Liver (tissue), 9 donors: Measurements from ENCODE around the gene ZNF512. TPM values are rescaled to one million over a fixed set of nuclear protein-coding genes. Genes with fewer than 3 reads are reported as not detected.

Source experiments
- DNase-seq: peaks from one replicate; pipeline ENCODE4 v3.0.0-alpha.2; 2017; ENCODE audit warnings: low spot score
- H3K27ac ChIP-seq, 2 donors: one replicate each; pipeline ENCODE4 v1.7.0; 2013; ENCODE audit warnings: inconsistent platforms in 2 of 2, low read length in 2 of 2, control low read depth in 1 of 2, low read depth in 1 of 2, mild to moderate bottlenecking in 1 of 2
- H3K27me3 ChIP-seq, 4 donors: one replicate each; pipeline versions ENCODE4 v1.6.1 to v1.7.0; 2013; ENCODE audit warnings: low read length in 3 of 4, inconsistent platforms in 1 of 4, mild to moderate bottlenecking in 1 of 4, moderate library complexity in 1 of 4; ENCODE audit not compliant: control insufficient read depth in 4 of 4, insufficient read depth in 4 of 4
- H3K36me3 ChIP-seq, 4 donors: one replicate each; pipeline versions ENCODE4 v1.6.1 to v1.7.0; 2013; ENCODE audit warnings: low read length in 3 of 4, mild to moderate bottlenecking in 3 of 4, low read depth in 1 of 4, moderate library complexity in 1 of 4; ENCODE audit not compliant: control insufficient read depth in 4 of 4, insufficient read depth in 3 of 4
- H3K4me1 ChIP-seq, 4 donors: one replicate each; pipeline versions ENCODE4 v1.6.1 to v1.7.0; 2013; ENCODE audit warnings: low read length in 3 of 4, mild to moderate bottlenecking in 3 of 4, moderate library complexity in 1 of 4; ENCODE audit not compliant: control insufficient read depth in 4 of 4, insufficient read depth in 4 of 4
- H3K4me3 ChIP-seq, 3 donors: one replicate each; pipeline versions ENCODE4 v1.6.1 to v1.7.0; 2013; ENCODE audit warnings: low read length in 3 of 3, control low read depth in 1 of 3, low read depth in 1 of 3, mild to moderate bottlenecking in 1 of 3
- H3K9ac ChIP-seq, 2 donors: one replicate each; pipeline ENCODE4 v1.7.0; 2013; ENCODE audit warnings: low read length in 2 of 2, mild to moderate bottlenecking in 2 of 2, moderate library complexity in 2 of 2, control low read depth in 1 of 2, low read depth in 1 of 2
- H3K9me3 ChIP-seq, 4 donors: one replicate each; pipeline versions ENCODE4 v1.6.1 to v1.7.0; 2013; ENCODE audit warnings: low read length in 3 of 4; ENCODE audit not compliant: control insufficient read depth in 4 of 4
- ATF3 ChIP-seq: IDR thresholded peaks from 2 replicates; pipeline ENCODE4 v1.6.1; 2016; ENCODE audit warnings: antibody characterized with exemption
- EGR1 ChIP-seq, 2 donors: IDR thresholded peaks; 2 replicates each; pipeline ENCODE4 v1.6.1; 2016 to 2018; ENCODE audit warnings: antibody characterized with exemption in 2 of 2, low read depth in 2 of 2
- FOXA2 ChIP-seq: IDR thresholded peaks from 2 replicates; pipeline ENCODE4 v1.6.1; 2016; ENCODE audit warnings: antibody characterized with exemption
- GABPA ChIP-seq, 2 donors: IDR thresholded peaks in 1 of 2; conservative IDR thresholded peaks in 1 of 2; 2 replicates each; pipeline ENCODE4 v1.6.1; 2016; ENCODE audit warnings: antibody characterized with exemption in 2 of 2, mild to moderate bottlenecking in 1 of 2, moderate library complexity in 1 of 2
- HNF4A ChIP-seq, 2 donors: conservative IDR thresholded peaks; 2 replicates each; pipeline ENCODE4 v1.6.1; 2016; ENCODE audit warnings: antibody characterized with exemption in 2 of 2, mild to moderate bottlenecking in 2 of 2
- JUND ChIP-seq, 2 donors: IDR thresholded peaks; 2 replicates each; pipeline ENCODE4 v1.6.1; 2016; ENCODE audit warnings: antibody characterized with exemption in 2 of 2
- RAD21 ChIP-seq, 2 donors: IDR thresholded peaks; 2 replicates each; pipeline ENCODE4 v1.6.1; 2016; ENCODE audit warnings: antibody characterized with exemption in 2 of 2, mild to moderate bottlenecking in 2 of 2
- REST ChIP-seq: IDR thresholded peaks from 2 replicates; pipeline ENCODE4 v1.6.1; 2016; ENCODE audit warnings: antibody characterized with exemption, mild to moderate bottlenecking
- RXRA ChIP-seq, 2 donors: IDR thresholded peaks; 2 replicates each; pipeline ENCODE4 v1.6.1; 2017 to 2018; ENCODE audit warnings: antibody characterized with exemption in 2 of 2, mild to moderate bottlenecking in 1 of 2
- SP1 ChIP-seq: IDR thresholded peaks from 2 replicates; pipeline ENCODE4 v1.6.1; 2018; ENCODE audit warnings: antibody characterized with exemption, mild to moderate bottlenecking
- YY1 ChIP-seq: IDR thresholded peaks from 2 replicates; pipeline ENCODE4 v1.6.1; 2016; ENCODE audit warnings: antibody characterized with exemption, mild to moderate bottlenecking
- ZBTB33 ChIP-seq: IDR thresholded peaks from 2 replicates; pipeline ENCODE4 v1.6.1; 2016; ENCODE audit warnings: antibody characterized with exemption
- WGBS: extraction: QIAGEN DNeasy Blood & Tissue Kit; methylation state at CpG from one replicate; pipeline ENCODE4 v1.1.7; 2013; 5-methylcytosine and 5-hydroxymethylcytosine counted together
- polyA plus RNA-seq, 2 donors: library from polyadenylated mRNA; stranded (reverse) in 1 of 2; unstranded in 1 of 2; fragments of 200-250 nt in 1 of 2; fragments of >200 nt in 1 of 2; fragmentation: Nextera tagmentation in 1 of 2; extraction: Ambion mirVana in 1 of 2; gene quantifications; one replicate each; pipeline versions ENCODE4 v1.2.1 to v1.2.3, GENCODE V29; 2013 to 2015
- total RNA-seq, 2 donors: library from RNA; depleted of rRNA; stranded (reverse); fragments of >200 nt; gene quantifications; one replicate each; pipeline ENCODE4 v1.2.3, GENCODE V29; 2014
- donor health status: healthy.
- donor health status: healthy.
- donor health status: healthy.
- donor health status: healthy.
- donor health status: healthy.

The ZNF512 gene
- total and polyA plus RNA-seq, 4 donors: 3.3 to 13.0 (median 7.1) TPM

DNA sequence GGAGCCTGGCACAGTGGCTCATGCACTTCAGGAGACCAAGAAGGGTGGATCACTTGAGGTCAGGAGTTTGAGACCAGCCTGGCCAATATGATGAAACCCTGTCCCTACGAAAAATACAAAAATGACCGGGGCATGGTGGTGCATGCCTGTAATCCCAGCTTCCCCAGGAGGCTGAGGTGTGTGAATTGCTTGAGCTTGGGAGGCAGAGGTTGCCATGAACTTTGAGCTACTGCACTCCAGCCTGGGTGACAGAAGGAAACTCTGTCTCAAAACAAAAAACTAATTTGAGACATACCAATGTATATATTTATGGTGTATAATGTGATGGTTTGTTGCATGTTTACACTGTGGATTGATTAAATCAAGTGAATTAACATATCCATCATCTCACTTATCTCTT, 21.8 kb upstream of the ZNF512 start (continued):
- TF ChIP-seq REST: no peak

DNA sequence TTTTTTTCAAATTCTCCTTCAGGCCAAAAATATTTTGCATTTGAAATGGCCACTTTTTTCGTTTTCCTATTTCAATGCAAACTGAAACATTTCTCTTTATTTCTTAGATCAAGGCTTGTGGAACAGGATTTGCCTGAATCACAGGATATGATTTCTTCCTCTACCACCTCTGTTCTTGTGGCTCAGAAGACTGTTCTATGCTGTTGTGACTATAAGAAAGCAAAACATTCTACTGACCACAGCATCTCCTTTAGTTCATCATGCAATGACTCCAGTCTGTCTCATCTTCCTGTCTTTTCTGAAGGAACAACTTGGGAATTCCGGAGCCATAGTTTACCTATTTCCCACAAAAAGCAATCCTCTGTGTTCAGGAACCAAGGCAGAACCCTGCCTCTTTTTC, 16.2 kb upstream of the ZNF512 start:
- Histone ChIP-seq H3K9ac (no peak overlapping the region), H3K27me3 (no peaks in the 10 kb centered on the region)
- 73% methylated on average over 2 of the region's 2 CpGs for WGBS

DNA sequence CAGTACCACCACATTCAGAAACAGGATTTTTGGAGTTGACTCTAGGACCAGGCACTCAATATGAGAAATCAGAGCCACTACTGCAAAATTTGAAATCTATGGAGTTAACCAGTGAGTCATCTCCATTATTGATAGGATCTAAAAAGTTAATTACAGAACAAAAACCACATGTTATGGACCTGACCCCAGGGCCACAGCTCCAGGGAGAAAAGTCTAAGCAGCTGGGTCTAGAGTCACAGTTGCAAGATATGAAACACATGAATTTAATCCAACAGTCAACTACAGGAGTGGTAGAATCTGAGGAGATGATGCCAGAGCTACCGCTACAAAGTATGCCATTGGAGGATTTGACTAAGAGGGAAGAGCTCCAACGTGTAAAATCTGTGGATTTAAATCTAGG, 13.4 kb upstream of the ZNF512 start:
- no peak overlapping the region for H3K9ac ChIP-seq
- H3K4me3 ChIP-seq: no peak overlapping the region
- no peaks in the 10 kb centered on the region for H3K27me3 ChIP-seq
- H3K9me3 ChIP-seq: peaks cover 6 to 24% (median 15%) of the 10 kb centered on the region in 4 donors
- 63% methylated on average over 2 of the region's 2 CpGs for WGBS
- TF ChIP-seq ZBTB33: no peak
- no peak for TF ChIP-seq FOXA2
- H3K4me1 ChIP-seq: no peaks in the 10 kb centered on the region
- no peak for DNase-seq
- no peak overlapping the region for H3K27ac ChIP-seq
- no peaks in the 10 kb centered on the region for H3K36me3 ChIP-seq

More for the DNA sequence above, 16.2 kb upstream of the ZNF512 start:
- Histone ChIP-seq H3K36me3 (no peaks in the 10 kb centered on the region), H3K4me1 (no peaks in the 10 kb centered on the region), H3K4me3 (no peak overlapping the region), H3K9me3 (peaks cover 1 to 6% (median 3%) of the 10 kb centered on the region in 4 donors), H3K27ac (no peak overlapping the region)
- DNase-seq: no peak
- TF ChIP-seq RXRA (IDR thresholded peaks at IDR 0.05) (no peak), HNF4A (conservative IDR thresholded peaks at IDR 0.05) (no peak), FOXA2 (no peak), RAD21 (IDR thresholded peaks at IDR 0.05) (no peak)

- Histone ChIP-seq H3K9ac (no peak overlapping the region), H3K27ac (no peak overlapping the region), H3K4me3 (no peak overlapping the region), H3K9me3 (peaks cover 14 to 36% (median 26%) of the 10 kb centered on the region in 4 donors), H3K36me3 (no peaks in the 10 kb centered on the region), H3K27me3 (no peaks in the 10 kb centered on the region), H3K4me1 (no peaks in the 10 kb centered on the region)
- DNase-seq: no peak
- 62% methylated on average over 3 of the region's 3 CpGs for WGBS
- TF ChIP-seq ZBTB33 (no peak), GABPA (IDR thresholded peaks at IDR 0.05 in 1 of 2, conservative IDR thresholded peaks at IDR 0.05 in 1 of 2) (no peak), EGR1 (IDR thresholded peaks at IDR 0.05; ENCODE audit: low read depth in 2 of 2) (no peak), FOXA2 (no peak), REST (no peak), JUND (IDR thresholded peaks at IDR 0.05) (no peak), SP1 (no peak), ATF3 (no peak), RAD21 (IDR thresholded peaks at IDR 0.05) (no peak), YY1 (no peak)
Measured at GRCh38 chr2:27571197-27571596, 11.6 kb upstream of the ZNF512 start.
